DOHH2 (cell line): ENCODE measurements around the gene FAM117B.

ENCODE experiments used
- EZH2phosphoT487 ChIP-seq: fragments of 200-600 bp; sonication (generic); IDR thresholded peaks from 2 replicates; pipeline ENCODE4 v1.6.1; 2017; ENCODE audit warnings: borderline replicate concordance, mild to moderate bottlenecking, antibody characterized with exemption, low read length, moderate library complexity, mixed read lengths
- TF ChIP-seq, protein P1 (sequence below): fragments of 200-600 bp; sonication (generic); IDR thresholded peaks from one replicate; pipeline ENCODE4 v1.5.1; 2014; ENCODE audit warnings: antibody characterized with exemption, mild to moderate bottlenecking, low read depth, low read length; ENCODE audit not compliant: poor library complexity, severe bottlenecking

DNA sequence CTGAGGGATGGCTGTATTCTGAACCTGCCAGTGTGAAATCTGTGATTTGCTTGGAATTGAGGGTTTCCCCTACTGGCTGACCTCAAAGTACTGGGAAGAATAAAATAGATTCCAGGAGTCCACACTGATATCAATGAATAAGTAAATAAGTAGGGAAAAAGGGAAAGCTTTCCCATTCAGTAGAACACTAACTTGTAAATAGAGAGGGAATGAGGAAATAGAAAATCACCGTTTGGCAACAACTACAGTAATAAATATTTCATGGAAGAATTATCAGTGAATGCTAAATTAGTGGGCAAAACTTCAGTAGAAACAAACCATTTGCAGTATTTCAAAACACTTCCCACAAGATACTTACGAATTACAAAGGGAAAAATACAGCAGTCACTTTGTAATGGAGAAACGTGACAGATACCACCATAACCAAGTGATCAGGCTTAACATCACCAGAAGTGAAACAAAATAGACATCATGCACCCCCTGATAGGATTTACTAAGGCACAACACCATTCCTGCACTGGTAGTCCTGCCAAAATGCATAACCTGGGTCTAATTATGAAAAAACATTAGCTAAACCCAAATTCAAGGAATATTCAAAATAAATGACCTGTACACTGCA, 148.3 kb downstream of the FAM117B start:
- TF ChIP-seq, protein P1, sequence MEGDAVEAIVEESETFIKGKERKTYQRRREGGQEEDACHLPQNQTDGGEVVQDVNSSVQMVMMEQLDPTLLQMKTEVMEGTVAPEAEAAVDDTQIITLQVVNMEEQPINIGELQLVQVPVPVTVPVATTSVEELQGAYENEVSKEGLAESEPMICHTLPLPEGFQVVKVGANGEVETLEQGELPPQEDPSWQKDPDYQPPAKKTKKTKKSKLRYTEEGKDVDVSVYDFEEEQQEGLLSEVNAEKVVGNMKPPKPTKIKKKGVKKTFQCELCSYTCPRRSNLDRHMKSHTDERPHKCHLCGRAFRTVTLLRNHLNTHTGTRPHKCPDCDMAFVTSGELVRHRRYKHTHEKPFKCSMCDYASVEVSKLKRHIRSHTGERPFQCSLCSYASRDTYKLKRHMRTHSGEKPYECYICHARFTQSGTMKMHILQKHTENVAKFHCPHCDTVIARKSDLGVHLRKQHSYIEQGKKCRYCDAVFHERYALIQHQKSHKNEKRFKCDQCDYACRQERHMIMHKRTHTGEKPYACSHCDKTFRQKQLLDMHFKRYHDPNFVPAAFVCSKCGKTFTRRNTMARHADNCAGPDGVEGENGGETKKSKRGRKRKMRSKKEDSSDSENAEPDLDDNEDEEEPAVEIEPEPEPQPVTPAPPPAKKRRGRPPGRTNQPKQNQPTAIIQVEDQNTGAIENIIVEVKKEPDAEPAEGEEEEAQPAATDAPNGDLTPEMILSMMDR, result no peak
- TF ChIP-seq EZH2phosphoT487, result no peak
